ENCODE measurements around the gene C12orf42. TPM values are rescaled to one million over a fixed set of nuclear protein-coding genes. Genes with fewer than 3 reads are reported as not detected.

The C12orf42 gene
- total RNA-seq, 3 donors from 2014 or later (not counting 1 experiment from before 2014, with no cell fraction given): 1.3 to 1.7 (median 1.6) TPM

- no peak for DNase-seq
- H3K27ac Mint-ChIP-seq: no peak overlapping the region
- Histone ChIP-seq H3K4me3 (ENCODE audit: low read length) (no peak overlapping the region), H3K9me3 (ENCODE audit: control insufficient read depth, insufficient read depth, low read length) (no peaks in the 10 kb centered on the region), H3K27me3 (ENCODE audit: control insufficient read depth, insufficient read depth, low read length) (no peaks in the 10 kb centered on the region), H3K4me1 (ENCODE audit: control insufficient read depth, insufficient read depth, low read length) (no peaks in the 10 kb centered on the region), H3K36me3 (ENCODE audit: control insufficient read depth, insufficient read depth, low read length) (no peaks in the 10 kb centered on the region), H3K27ac (ENCODE audit: low read length) (no peak overlapping the region)
- H3K36me3 Mint-ChIP-seq: no peaks in the 10 kb centered on the region
- peaks cover 7 to 15% of the 10 kb centered on the region in 2 donors for H3K9me3 Mint-ChIP-seq
- intact Hi-C loops (cut with micrococcal nuclease): no loop called here
- no peak for TF ChIP-seq CTCF (IDR thresholded peaks at IDR 0.05)
- 100% methylated on average over 1 of the region's 1 CpG for WGBS (ENCODE audit: insufficient coverage)
- H3K4me3 Mint-ChIP-seq: no peak overlapping the region
- ATAC-seq: no peak
- H3K27me3 Mint-ChIP-seq (ENCODE audit: low read depth in 2 of 2): no peaks in the 10 kb centered on the region
- no peaks in the 10 kb centered on the region for H3K4me1 Mint-ChIP-seq
These were observed 127.6 kb downstream of the C12orf42 start for GRCh38 chr12:103368167-103368566.

DNA sequence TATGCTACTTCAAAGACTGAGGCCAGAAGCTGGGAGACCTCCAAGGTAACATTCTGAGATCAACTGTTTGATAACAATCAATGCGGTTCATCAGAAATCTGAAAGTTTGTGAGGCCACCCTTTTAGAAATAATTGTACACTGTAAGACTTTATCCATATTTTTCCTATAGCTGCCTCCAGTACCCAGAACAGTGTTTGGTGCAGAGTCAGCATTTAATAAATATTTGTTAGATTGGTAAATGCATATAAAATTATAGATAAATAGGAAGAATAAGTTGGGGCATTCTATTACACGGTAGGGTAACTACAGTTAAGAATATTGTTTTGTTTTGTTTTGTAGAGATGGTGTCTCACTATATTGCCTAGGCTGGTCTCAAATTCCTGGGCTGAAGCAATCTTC lies 141.4 kb downstream of the C12orf42 start:
- no peak for ATAC-seq
- H3K4me3 ChIP-seq (ENCODE audit: low read length): no peak overlapping the region
- no peak overlapping the region for H3K27ac ChIP-seq (ENCODE audit: low read length)
- no peaks in the 10 kb centered on the region for H3K9me3 ChIP-seq (ENCODE audit: control insufficient read depth, insufficient read depth, low read length)
- WGBS (ENCODE audit: insufficient coverage): 93% methylated on average over 2 of the region's 2 CpGs
- H3K9me3 Mint-ChIP-seq: peaks cover 5 to 15% of the 10 kb centered on the region in 2 donors
- H3K4me1 ChIP-seq (ENCODE audit: control insufficient read depth, insufficient read depth, low read length): no peaks in the 10 kb centered on the region
- DNase-seq: no peak
- no peak for TF ChIP-seq CTCF (IDR thresholded peaks at IDR 0.05)
- intact Hi-C loops (cut with micrococcal nuclease): no loop called here
- H3K4me1 Mint-ChIP-seq: no peaks in the 10 kb centered on the region
- no peak overlapping the region for H3K4me3 Mint-ChIP-seq
- H3K27me3 ChIP-seq (ENCODE audit: control insufficient read depth, insufficient read depth, low read length): no peaks in the 10 kb centered on the region
- H3K36me3 ChIP-seq (ENCODE audit: control insufficient read depth, insufficient read depth, low read length): no peaks in the 10 kb centered on the region
- no peaks in the 10 kb centered on the region for H3K27me3 Mint-ChIP-seq (ENCODE audit: low read depth in 2 of 2)
- no peak overlapping the region for H3K27ac Mint-ChIP-seq
- no peaks in the 10 kb centered on the region for H3K36me3 Mint-ChIP-seq

DNA sequence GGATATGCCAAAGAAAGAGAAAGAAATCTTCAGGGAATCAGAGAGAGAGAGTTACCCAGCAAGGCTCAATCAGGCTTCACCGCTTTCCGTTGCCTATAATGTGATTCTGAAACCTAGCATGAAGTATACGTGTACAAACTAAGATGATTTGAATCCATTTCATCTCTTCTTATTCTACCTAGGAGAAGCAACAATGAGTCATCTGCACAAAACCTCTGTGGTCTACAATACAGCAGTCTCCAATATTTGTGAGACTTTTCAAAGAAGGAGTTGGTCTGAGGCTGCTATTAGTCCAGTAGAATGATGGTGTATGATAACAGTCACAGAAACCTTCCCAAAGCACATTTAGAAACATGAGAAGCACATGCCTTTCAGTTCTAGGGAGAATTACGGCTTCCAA lies 141.9 kb downstream of the C12orf42 start:
- Mint-ChIP-seq H3K27ac (no peak overlapping the region), H3K4me1 (no peaks in the 10 kb centered on the region), H3K4me3 (no peak overlapping the region), H3K36me3 (no peaks in the 10 kb centered on the region), H3K9me3 (peaks cover 6 to 15% of the 10 kb centered on the region in 2 donors), H3K27me3 (ENCODE audit: low read depth in 2 of 2) (no peaks in the 10 kb centered on the region)
- Histone ChIP-seq H3K27ac (ENCODE audit: low read length) (no peak overlapping the region), H3K4me3 (ENCODE audit: low read length) (no peak overlapping the region), H3K36me3 (ENCODE audit: control insufficient read depth, insufficient read depth, low read length) (no peaks in the 10 kb centered on the region), H3K4me1 (ENCODE audit: control insufficient read depth, insufficient read depth, low read length) (no peaks in the 10 kb centered on the region), H3K27me3 (ENCODE audit: control insufficient read depth, insufficient read depth, low read length) (no peaks in the 10 kb centered on the region), H3K9me3 (ENCODE audit: control insufficient read depth, insufficient read depth, low read length) (no peaks in the 10 kb centered on the region)
- no peak for DNase-seq
- TF ChIP-seq CTCF (IDR thresholded peaks at IDR 0.05): no peak
- 96% methylated on average over 4 of the region's 4 CpGs for WGBS (ENCODE audit: insufficient coverage)
- ATAC-seq: no peak
- intact Hi-C loops (cut with micrococcal nuclease): no loop called here

- Mint-ChIP-seq H3K27me3 (ENCODE audit: low read depth in 2 of 2) (no peaks in the 10 kb centered on the region), H3K9me3 (peaks cover 6 to 10% of the 10 kb centered on the region in 2 donors), H3K4me3 (no peak overlapping the region), H3K36me3 (no peaks in the 10 kb centered on the region), H3K27ac (no peak overlapping the region), H3K4me1 (no peaks in the 10 kb centered on the region)
- 83% methylated on average over 3 of the region's 5 CpGs for WGBS (ENCODE audit: insufficient coverage)
- no peak for TF ChIP-seq CTCF (IDR thresholded peaks at IDR 0.05)
- Histone ChIP-seq H3K27ac (ENCODE audit: low read length) (no peak overlapping the region), H3K27me3 (ENCODE audit: control insufficient read depth, insufficient read depth, low read length) (no peaks in the 10 kb centered on the region), H3K9me3 (ENCODE audit: control insufficient read depth, insufficient read depth, low read length) (no peaks in the 10 kb centered on the region), H3K4me1 (ENCODE audit: control insufficient read depth, insufficient read depth, low read length) (no peaks in the 10 kb centered on the region), H3K36me3 (ENCODE audit: control insufficient read depth, insufficient read depth, low read length) (no peaks in the 10 kb centered on the region), H3K4me3 (ENCODE audit: low read length) (no peak overlapping the region)
- no peak for ATAC-seq
- no peak for DNase-seq
- intact Hi-C loops (cut with micrococcal nuclease): no loop called here
These were observed 145.7 kb downstream of the C12orf42 start for GRCh38 chr12:103350116-103350515.
